Esophagus (tissue), 2 donors: ENCODE measurements around the gene NFKBIZ. TPM values are rescaled to one million over a fixed set of nuclear protein-coding genes. Genes with fewer than 3 reads are reported as not detected.

Experiments used
- H3K27ac ChIP-seq, 2 donors: one replicate each; pipeline ENCODE4 v1.5.1; 2013; ENCODE audit warnings: low read depth in 2 of 2, mild to moderate bottlenecking in 2 of 2, inconsistent platforms in 1 of 2, low read length in 1 of 2, moderate library complexity in 1 of 2
- H3K27me3 ChIP-seq, 2 donors: one replicate each; pipeline ENCODE4 v1.6.1; 2013; ENCODE audit warnings: low read length in 2 of 2, control low read depth in 1 of 2, mild to moderate bottlenecking in 1 of 2; ENCODE audit not compliant: insufficient read depth in 2 of 2, control insufficient read depth in 1 of 2
- H3K36me3 ChIP-seq, 2 donors: one replicate each; pipeline ENCODE4 v1.6.1; 2013; ENCODE audit warnings: low read length in 1 of 2; ENCODE audit not compliant: control insufficient read depth in 2 of 2, insufficient read depth in 2 of 2
- H3K4me1 ChIP-seq, 2 donors: one replicate each; pipeline ENCODE4 v1.6.1; 2013; ENCODE audit warnings: low read length in 1 of 2; ENCODE audit not compliant: control insufficient read depth in 2 of 2, insufficient read depth in 2 of 2
- H3K4me3 ChIP-seq, 2 donors: one replicate each; pipeline ENCODE4 v1.5.1; 2013; ENCODE audit warnings: low read length in 2 of 2, mild to moderate bottlenecking in 2 of 2, low read depth in 1 of 2, moderate library complexity in 1 of 2
- H3K9me3 ChIP-seq, 2 donors: one replicate each; pipeline ENCODE4 v1.6.1; 2013; ENCODE audit warnings: mild to moderate bottlenecking in 2 of 2, low read depth in 1 of 2, low read length in 1 of 2, moderate library complexity in 1 of 2; ENCODE audit not compliant: control insufficient read depth in 2 of 2, insufficient read depth in 1 of 2
- WGBS, 2 donors: extraction: QIAGEN DNeasy Blood & Tissue Kit; methylation state at CpG; one replicate each; pipeline ENCODE4 v1.1.7; 2013; 5-methylcytosine and 5-hydroxymethylcytosine counted together
- polyA plus RNA-seq, 2 donors: library from polyadenylated mRNA; stranded (reverse); fragments of 200-250 nt; gene quantifications; one replicate each; pipeline ENCODE4 v1.2.3, GENCODE V29; 2013
- donor health status: healthy with polysubstance abuse.
- donor health status: Bipolar disorder and iron deficiency.

Gene NFKBIZ
- polyA plus RNA-seq, 2 donors, result 14.4 to 30.3 TPM

DNA sequence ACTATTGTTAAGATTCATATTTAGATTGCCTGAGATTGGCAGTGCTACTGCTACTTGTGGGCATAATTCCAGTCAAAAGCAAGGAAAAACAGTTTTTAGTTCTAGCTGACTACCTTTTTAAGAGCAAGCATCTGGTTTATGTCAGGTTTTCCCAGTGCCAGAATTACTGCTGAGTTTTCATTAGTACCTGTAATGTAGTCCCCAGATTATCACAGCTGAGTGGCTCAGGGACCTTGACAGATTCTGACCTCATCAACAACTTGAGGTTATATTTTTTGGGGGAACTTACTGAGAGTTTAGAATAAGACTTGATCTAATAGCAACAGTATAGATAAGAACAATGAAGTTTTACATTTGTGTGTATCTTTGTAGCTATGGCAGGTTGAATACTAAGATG lies 39.3 kb upstream of the NFKBIZ start:
- Histone ChIP-seq H3K4me3 (no peak overlapping the region), H3K4me1 (no peaks in the 10 kb centered on the region), H3K36me3 (no peaks in the 10 kb centered on the region), H3K27me3 (no peaks in the 10 kb centered on the region), H3K9me3 (no peaks in the 10 kb centered on the region), H3K27ac (no peak overlapping the region)

GRCh38 chr3:101811875-101812274 lies 37.4 kb upstream of the NFKBIZ start:
- H3K27me3 ChIP-seq, result no peaks in the 10 kb centered on the region
- no peak overlapping the region for H3K27ac ChIP-seq
- no peak overlapping the region for H3K4me3 ChIP-seq
- no peaks in the 10 kb centered on the region for H3K36me3 ChIP-seq
- WGBS, 2 donors, result 84 to 86% methylated on average over 2 of the region's 2 CpGs
- no peaks in the 10 kb centered on the region for H3K9me3 ChIP-seq
- H3K4me1 ChIP-seq, result no peaks in the 10 kb centered on the region

DNA sequence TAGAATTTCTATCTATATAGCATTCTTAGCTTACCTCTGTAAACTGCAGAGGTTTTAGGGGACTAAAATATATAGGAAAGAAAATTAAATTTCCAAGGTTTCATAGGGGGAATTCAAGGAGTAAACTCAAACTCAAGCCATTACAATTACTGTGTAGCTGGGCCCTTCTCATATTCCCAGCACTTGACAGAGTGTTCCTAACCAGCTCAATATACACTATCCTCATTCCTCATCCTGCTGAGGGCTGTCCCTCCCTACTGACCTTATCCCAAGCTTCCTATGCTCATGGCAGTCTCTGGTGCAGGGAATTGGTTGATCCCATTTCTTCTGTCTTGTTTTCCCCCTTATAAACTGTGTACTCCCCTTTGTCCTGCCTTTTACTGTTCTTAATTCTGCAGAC lies 36.4 kb upstream of the NFKBIZ start:
- Histone ChIP-seq H3K36me3 (no peaks in the 10 kb centered on the region), H3K4me1 (peaks cover 0 to 2% of the 10 kb centered on the region in 2 donors), H3K27ac (no peak overlapping the region), H3K27me3 (no peaks in the 10 kb centered on the region), H3K4me3 (no peak overlapping the region), H3K9me3 (no peaks in the 10 kb centered on the region)

GRCh38 chr3:101813817-101814440 lies 35.4 kb upstream of the NFKBIZ start:
- Histone ChIP-seq H3K4me1 (peaks cover 0 to 2% of the 10 kb centered on the region in 2 donors), H3K9me3 (no peaks in the 10 kb centered on the region), H3K27me3 (no peaks in the 10 kb centered on the region), H3K36me3 (no peaks in the 10 kb centered on the region), H3K27ac (no peak overlapping the region), H3K4me3 (no peak overlapping the region)
- 54 to 71% methylated on average over 7 of the region's 7 CpGs for WGBS, 2 donors

DNA sequence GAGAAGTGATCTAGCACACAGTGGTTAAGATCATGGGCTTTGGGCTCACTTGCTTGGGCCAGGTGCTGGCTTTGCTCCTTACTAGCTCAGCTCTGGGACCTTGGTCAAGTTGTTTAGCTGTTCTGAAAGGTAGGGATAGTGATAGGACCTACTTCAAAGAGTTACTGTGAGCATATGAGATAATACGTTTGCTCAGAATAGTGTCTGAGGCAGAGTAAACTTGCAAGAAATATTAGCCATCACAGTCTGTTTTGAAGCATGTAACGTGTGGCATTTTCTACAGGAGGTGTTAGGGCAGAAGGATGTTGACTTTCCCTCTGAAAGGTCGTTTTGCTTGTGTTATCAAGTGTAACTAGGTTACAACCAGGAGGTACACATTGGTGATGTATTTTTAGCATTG lies 34.5 kb upstream of the NFKBIZ start:
- Histone ChIP-seq H3K9me3 (no peaks in the 10 kb centered on the region), H3K27ac (no peak overlapping the region), H3K36me3 (no peaks in the 10 kb centered on the region), H3K27me3 (no peaks in the 10 kb centered on the region), H3K4me1 (peaks cover 0 to 2% of the 10 kb centered on the region in 2 donors), H3K4me3 (no peak overlapping the region)
- 57 to 66% methylated on average over 3 of the region's 3 CpGs for WGBS, 2 donors

DNA sequence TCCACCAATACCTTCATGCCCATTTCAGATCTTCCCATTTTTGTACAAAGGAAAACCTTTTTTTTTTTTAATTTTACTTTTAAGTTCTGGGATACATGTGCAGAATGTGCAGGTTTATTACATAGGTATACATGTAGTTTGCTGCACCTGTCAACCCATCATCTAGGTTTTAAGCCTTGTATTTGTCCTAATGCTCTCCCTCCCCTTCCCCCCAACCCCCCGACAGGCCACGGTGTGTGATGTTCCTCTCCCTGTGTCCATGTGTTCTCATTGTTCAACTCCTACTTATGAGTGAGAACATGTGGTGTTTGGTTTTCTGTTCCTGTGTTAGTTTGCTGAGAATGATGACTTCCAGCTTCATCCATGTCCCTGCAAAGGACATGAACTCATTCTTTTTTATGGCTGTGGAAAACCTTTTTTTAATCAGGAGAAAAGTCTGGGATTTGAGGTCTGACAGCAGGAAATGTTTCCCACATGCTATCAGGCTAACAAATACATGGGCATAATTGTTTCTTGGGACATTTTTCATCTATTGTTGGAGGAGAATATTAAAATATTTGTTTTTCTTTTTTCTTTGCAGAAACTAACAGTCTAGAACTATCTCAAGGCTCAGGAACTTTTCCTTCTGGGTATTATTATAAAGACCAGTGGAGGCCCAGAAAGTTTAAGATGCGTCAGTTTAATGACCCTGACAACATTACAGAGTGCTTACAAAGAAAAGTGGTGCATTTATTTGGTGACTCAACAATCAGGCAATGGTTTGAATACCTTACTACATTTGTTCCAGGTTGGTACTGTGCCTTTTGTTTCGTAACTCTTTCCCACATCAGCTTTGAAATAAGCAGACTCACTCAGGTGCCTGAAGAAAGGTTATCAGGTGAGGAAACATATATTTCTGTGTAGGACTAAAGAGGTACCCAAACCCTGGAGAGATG lies 32.8 kb upstream of the NFKBIZ start:
- Histone ChIP-seq H3K4me1 (peaks cover 0 to 2% of the 10 kb centered on the region in 2 donors), H3K27ac (no peak overlapping the region), H3K4me3 (no peak overlapping the region), H3K36me3 (peaks cover 0 to 2% of the 10 kb centered on the region in 2 donors), H3K27me3 (no peaks in the 10 kb centered on the region), H3K9me3 (no peaks in the 10 kb centered on the region)
- 64 to 81% methylated on average over 4 of the region's 4 CpGs for WGBS, 2 donors

DNA sequence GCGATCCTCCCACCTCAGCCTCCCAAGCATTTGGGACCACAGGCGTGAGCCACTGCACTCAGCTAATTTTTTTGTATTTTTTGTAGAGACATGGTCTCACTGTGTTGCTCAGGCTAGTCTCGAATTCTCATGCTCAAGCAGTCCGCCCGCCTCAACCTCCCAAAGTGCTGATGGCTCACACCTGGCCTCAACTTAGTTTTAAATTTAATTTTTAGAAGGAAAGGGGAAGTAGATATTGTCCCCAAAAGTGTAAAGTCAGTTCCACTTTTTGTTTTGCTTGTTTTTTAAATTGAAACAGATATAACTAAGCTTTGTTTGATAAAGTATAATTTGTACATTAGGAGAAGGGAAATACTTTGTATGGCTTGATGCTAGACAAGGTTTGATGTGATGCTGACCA lies 31.3 kb upstream of the NFKBIZ start:
- H3K27ac ChIP-seq, result no peak overlapping the region
- H3K27me3 ChIP-seq, result no peaks in the 10 kb centered on the region
- H3K36me3 ChIP-seq, result peaks cover 0 to 3% of the 10 kb centered on the region in 2 donors
- H3K4me1 ChIP-seq, result peaks cover 0 to 2% of the 10 kb centered on the region in 2 donors
- H3K4me3 ChIP-seq, result no peak overlapping the region
- WGBS, 2 donors, result 91 to 92% methylated on average over 5 of the region's 5 CpGs
- no peaks in the 10 kb centered on the region for H3K9me3 ChIP-seq

GRCh38 chr3:101819649-101820206 lies 29.6 kb upstream of the NFKBIZ start:
- Histone ChIP-seq H3K36me3 (peaks cover 0 to 3% of the 10 kb centered on the region in 2 donors), H3K4me3 (no peak overlapping the region), H3K27ac (no peak overlapping the region), H3K27me3 (no peaks in the 10 kb centered on the region), H3K9me3 (no peaks in the 10 kb centered on the region), H3K4me1 (peaks cover 0 to 2% of the 10 kb centered on the region in 2 donors)
- whole genome bisulfite sequencing, 2 donors, result 84 to 86% methylated on average over 2 of the region's 2 CpGs

DNA sequence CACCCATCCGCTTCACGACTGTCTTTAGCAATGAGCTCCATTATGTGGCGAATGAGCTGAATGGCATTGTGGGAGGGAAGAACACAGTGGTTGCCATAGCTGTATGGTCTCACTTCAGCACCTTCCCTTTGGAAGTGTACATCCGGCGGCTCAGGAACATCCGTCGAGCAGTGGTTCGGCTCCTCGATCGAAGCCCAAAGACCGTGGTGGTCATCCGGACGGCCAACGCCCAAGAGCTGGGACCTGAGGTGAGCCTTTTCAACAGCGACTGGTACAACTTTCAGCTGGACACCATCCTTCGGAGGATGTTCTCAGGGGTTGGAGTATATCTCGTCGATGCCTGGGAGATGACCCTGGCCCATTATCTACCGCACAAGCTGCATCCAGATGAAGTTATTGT lies 27.8 kb upstream of the NFKBIZ start:
- Histone ChIP-seq H3K36me3 (peaks cover 0 to 3% of the 10 kb centered on the region in 2 donors), H3K27ac (no peak overlapping the region), H3K9me3 (no peaks in the 10 kb centered on the region), H3K4me1 (peaks cover 0 to 2% of the 10 kb centered on the region in 2 donors), H3K4me3 (no peak overlapping the region), H3K27me3 (no peaks in the 10 kb centered on the region)
- WGBS, 2 donors, result 96 to 99% methylated on average over 19 of the region's 19 CpGs
